Neuronal stem cell (in vitro differentiated cells): ENCODE measurements around the gene ARHGEF4.

Experiments used
- DNase-seq: peaks from one replicate; pipeline ENCODE4 v3.0.0-alpha.2; 2013; ENCODE audit warnings: low spot score
- H2AFZ ChIP-seq: one replicate; pipeline ENCODE4 v1.6.1; 2013; ENCODE audit warnings: mild to moderate bottlenecking, low read length, inconsistent platforms
- H2AK5ac ChIP-seq: 2 replicates; pipeline ENCODE4 v1.6.1; 2013; ENCODE audit warnings: low read depth, mild to moderate bottlenecking, inconsistent platforms, low read length, moderate library complexity, mixed read lengths
- H2BK120ac ChIP-seq: 2 replicates; pipeline ENCODE4 v1.6.1; 2013; ENCODE audit warnings: low read depth, mild to moderate bottlenecking, inconsistent platforms, low read length, moderate library complexity, mixed read lengths
- H2BK12ac ChIP-seq: one replicate; pipeline ENCODE4 v1.6.1; 2013; ENCODE audit warnings: low read length, inconsistent platforms
- H2BK15ac ChIP-seq: 2 replicates; pipeline ENCODE4 v1.6.1; 2013; ENCODE audit warnings: mild to moderate bottlenecking, low read length, inconsistent platforms, mixed read lengths
- H2BK5ac ChIP-seq: one replicate; pipeline ENCODE4 v1.6.1; 2013; ENCODE audit warnings: inconsistent platforms, mild to moderate bottlenecking, low read length, moderate library complexity
- H3K14ac ChIP-seq: one replicate; pipeline ENCODE4 v1.6.1; 2013; ENCODE audit warnings: low read length, inconsistent platforms
- H3K18ac ChIP-seq: 2 replicates; pipeline ENCODE4 v1.6.1; 2013; ENCODE audit warnings: low read length, inconsistent platforms
- H3K23ac ChIP-seq: 2 replicates; pipeline ENCODE4 v1.6.1; 2013; ENCODE audit warnings: low read depth, mild to moderate bottlenecking, mixed read lengths, low read length, inconsistent platforms; ENCODE audit not compliant: poor library complexity
- H3K27ac ChIP-seq: replicated peaks from 3 replicates; pipeline ENCODE4 v1.5.1; 2013; ENCODE audit warnings: low read length, inconsistent platforms
- H3K27me3 ChIP-seq, 3 experiments: 2 replicates each; pipeline ENCODE4 v1.6.1; 2013; ENCODE audit warnings: low read length in 3 of 3, mild to moderate bottlenecking in 2 of 3, inconsistent platforms in 1 of 3, low read depth in 1 of 3, mixed read lengths in 1 of 3, moderate library complexity in 1 of 3; ENCODE audit not compliant: control insufficient read depth in 3 of 3, insufficient read depth in 3 of 3
- H3K36me3 ChIP-seq, 2 donors: replicated peaks in 1 of 2; 2 replicates each; pipeline ENCODE4 v1.6.1; 2013; ENCODE audit warnings: low read length in 2 of 2; ENCODE audit not compliant: control insufficient read depth in 2 of 2, insufficient read depth in 2 of 2
- H3K4ac ChIP-seq: 2 replicates; pipeline ENCODE4 v1.6.1; 2013; ENCODE audit warnings: inconsistent platforms, mild to moderate bottlenecking, low read length, moderate library complexity
- H3K4me1 ChIP-seq, 2 donors: 1 replicate in 1 of 2; 2 replicates in 1 of 2; pipeline ENCODE4 v1.6.1; 2013; ENCODE audit warnings: low read length in 2 of 2, low read depth in 1 of 2; ENCODE audit not compliant: control insufficient read depth in 2 of 2, insufficient read depth in 1 of 2
- H3K4me2 ChIP-seq: one replicate; pipeline ENCODE4 v1.6.1; 2013; ENCODE audit warnings: mild to moderate bottlenecking, low read length, inconsistent platforms; ENCODE audit not compliant: insufficient read depth, poor library complexity, severe bottlenecking
- H3K4me3 ChIP-seq, 2 donors: 2 replicates each; pipeline ENCODE4 v1.5.1; 2013; ENCODE audit warnings: low read length in 2 of 2, mild to moderate bottlenecking in 2 of 2, inconsistent platforms in 1 of 2, moderate library complexity in 1 of 2
- H3K79me1 ChIP-seq: one replicate; pipeline ENCODE4 v1.6.1; 2013; ENCODE audit warnings: low read depth, mild to moderate bottlenecking, inconsistent platforms, low read length, moderate library complexity
- H3K9ac ChIP-seq: one replicate; pipeline ENCODE4 v1.6.1; 2013; ENCODE audit warnings: mild to moderate bottlenecking, low read depth, low read length, inconsistent platforms; ENCODE audit not compliant: poor library complexity
- H3K9me3 ChIP-seq, 2 donors: replicated peaks in 1 of 2; 2 replicates each; pipeline versions ENCODE3 to v1.6.1; 2013; ENCODE audit warnings: low read length in 2 of 2, mild to moderate bottlenecking in 2 of 2, inconsistent platforms in 1 of 2, low read depth in 1 of 2, mixed read lengths in 1 of 2, moderate library complexity in 1 of 2; ENCODE audit not compliant: control insufficient read depth in 2 of 2, insufficient read depth in 1 of 2
- H4K8ac ChIP-seq: one replicate; pipeline ENCODE4 v1.6.1; 2013; ENCODE audit warnings: low read depth, mild to moderate bottlenecking, inconsistent platforms, low read length, moderate library complexity
- H4K91ac ChIP-seq: one replicate; pipeline ENCODE4 v1.6.1; 2013; ENCODE audit warnings: low read length, low read depth, mild to moderate bottlenecking, inconsistent platforms; ENCODE audit not compliant: poor library complexity
- WGBS, 2 donors: extraction: QIAGEN DNeasy Blood & Tissue Kit; methylation state at CpG; one replicate each; pipeline ENCODE4 v1.1.7; 2013; ENCODE audit warnings: missing lambda C conversion rate in 2 of 2, mixed read lengths in 1 of 2; ENCODE audit not compliant: insufficient read length in 2 of 2, insufficient replicate concordance in 1 of 2; ENCODE audit errors: extremely low coverage in 2 of 2; 5-methylcytosine and 5-hydroxymethylcytosine counted together

ARHGEF4 gene

GRCh38 chr2:130834931-130835765 is 1.6 kb upstream of the ARHGEF4 start:
- H2BK5ac ChIP-seq: no peak overlapping the region
- H3K14ac ChIP-seq: peak overlapping the region; percentile 32
- no peaks in the 10 kb centered on the region for H3K36me3 ChIP-seq
- H3K9ac ChIP-seq: peak overlapping the region; percentile 17
- H3K4me3 ChIP-seq: no peak overlapping the region
- H4K91ac ChIP-seq: no peak overlapping the region
- peak overlapping the region; percentile 87 for H3K4ac ChIP-seq
- no peak overlapping the region for H3K4me2 ChIP-seq
- no peak overlapping the region for H3K27ac ChIP-seq
- no peak overlapping the region for H3K23ac ChIP-seq
- no CpG with 5 or more reads among the region's 18 CpGs for WGBS, 2 donors
- H2AK5ac ChIP-seq: peak overlapping the region; percentile 77
- H2BK12ac ChIP-seq: peak overlapping the region; percentile 97
- no peak overlapping the region for H2BK120ac ChIP-seq
- H2AFZ ChIP-seq: no peak overlapping the region
- H4K8ac ChIP-seq: peak overlapping the region; percentile 45
- H3K79me1 ChIP-seq: peaks cover 7% of the 10 kb centered on the region
- peaks cover 0 to 15% of the 10 kb centered on the region in 2 donors for H3K4me1 ChIP-seq
- peak overlapping the region; percentile 73 for H3K18ac ChIP-seq
- H3K27me3 ChIP-seq: peaks cover 3 to 59% (median 9%) of the 10 kb centered on the region in 3 experiments
- no peaks in the 10 kb centered on the region for H3K9me3 ChIP-seq
- H2BK15ac ChIP-seq: peak overlapping the region; percentile 13
- no peak for DNase-seq

- Histone ChIP-seq H3K4me3 (no peak overlapping the region), H3K23ac (peak overlapping the region; percentile 6), H3K18ac (peak overlapping the region; percentile 73), H3K36me3 (no peaks in the 10 kb centered on the region), H3K4ac (peak overlapping the region; percentile 87), H3K4me2 (no peak overlapping the region), H3K9me3 (no peaks in the 10 kb centered on the region), H3K79me1 (peaks cover 8% of the 10 kb centered on the region), H2BK120ac (no peak overlapping the region), H2BK12ac (peak overlapping the region; percentile 97), H2AFZ (no peak overlapping the region), H3K14ac (peak overlapping the region; percentile 32), H4K91ac (no peak overlapping the region), H3K4me1 (peaks cover 0 to 15% of the 10 kb centered on the region in 2 donors), H2AK5ac (peak overlapping the region; percentile 77), H4K8ac (peak overlapping the region; percentile 45), H2BK5ac (no peak overlapping the region), H3K9ac (peak overlapping the region; percentile 17), H3K27ac (no peak overlapping the region), H2BK15ac (peak overlapping the region; percentile 13), H3K27me3 (peaks cover 3 to 60% (median 9%) of the 10 kb centered on the region in 3 experiments)
- WGBS, 2 donors: no CpG with 5 or more reads among the region's 7 CpGs
- no peak for DNase-seq
These were observed 1.0 kb upstream of the ARHGEF4 start for GRCh38 chr2:130835766-130836015.

GRCh38 chr2:130837175-130837810 is 579 bp downstream of the ARHGEF4 start:
- peak overlapping the region; percentile 74 for H3K14ac ChIP-seq
- peaks cover 3 to 60% (median 9%) of the 10 kb centered on the region in 3 experiments for H3K27me3 ChIP-seq
- no CpG with 5 or more reads among the region's 53 CpGs for WGBS, 2 donors
- H3K4me3 ChIP-seq: peak overlapping the region in 1 of 2 donors; percentile 93
- peak overlapping the region; percentile 88 for H2AK5ac ChIP-seq
- peak overlapping the region; percentile 69 for H2BK5ac ChIP-seq
- peak overlapping the region; percentile 84 for H3K4me2 ChIP-seq
- peak overlapping the region; percentile 88 for H2BK15ac ChIP-seq
- H3K18ac ChIP-seq: peak overlapping the region; percentile 95
- no peak overlapping the region for H4K8ac ChIP-seq
- H2BK120ac ChIP-seq: peak overlapping the region; percentile 42
- peaks cover 0 to 15% of the 10 kb centered on the region in 2 donors for H3K4me1 ChIP-seq
- no peak overlapping the region for H3K27ac ChIP-seq
- H3K9me3 ChIP-seq: no peaks in the 10 kb centered on the region
- no peak for DNase-seq
- peak overlapping the region; percentile 90 for H3K9ac ChIP-seq
- peak overlapping the region; percentile 40 for H2AFZ ChIP-seq
- H4K91ac ChIP-seq: no peak overlapping the region
- no peak overlapping the region for H3K23ac ChIP-seq
- no peak overlapping the region for H2BK12ac ChIP-seq
- peak overlapping the region; percentile 29 for H3K4ac ChIP-seq
- no peaks in the 10 kb centered on the region for H3K36me3 ChIP-seq
- H3K79me1 ChIP-seq: peaks cover 8% of the 10 kb centered on the region
